HCT116 (cell line): ENCODE data around the gene TMED7.

Source experiments
- CTCF ChIP-seq, 3 experiments: fragments of 200-600 bp in 1 of 3; sonication (generic) in 1 of 3; IDR thresholded peaks in 2 of 3; conservative IDR thresholded peaks in 1 of 3; 2 replicates each; pipeline ENCODE4 v1.5.1; 2012 to 2017; ENCODE audit warnings: low read depth in 2 of 3, low read length in 2 of 3, antibody characterized with exemption in 1 of 3, borderline replicate concordance in 1 of 3, control low read depth in 1 of 3, mild to moderate bottlenecking in 1 of 3, mixed read lengths in 1 of 3, mixed run types in 1 of 3, moderate library complexity in 1 of 3; ENCODE audit not compliant: insufficient read depth in 1 of 3
- EZH2 ChIP-seq: fragments of 200-600 bp; sonication (generic); IDR thresholded peaks from 2 replicates; pipeline ENCODE4 v1.6.1; 2017; ENCODE audit warnings: antibody characterized with exemption, mixed run types
- POLR2AphosphoS5 ChIP-seq: IDR thresholded peaks from 2 replicates; pipeline ENCODE4 v1.6.1; 2011; ENCODE audit warnings: mild to moderate bottlenecking, low read depth, low read length, moderate library complexity
- RAD21 ChIP-seq: IDR thresholded peaks from 2 replicates; pipeline ENCODE4 v1.6.1; 2012; ENCODE audit warnings: low read depth, mild to moderate bottlenecking
- SIN3A ChIP-seq: IDR thresholded peaks from 2 replicates; pipeline ENCODE4 v1.6.1; 2012; ENCODE audit warnings: low read depth

GRCh38 chr5:115627295-115627865, 1.5 kb upstream of the TMED7 start:
- TF ChIP-seq RAD21 (no peak), SIN3A (no peak), CTCF (IDR thresholded peaks at IDR 0.05 in 2 of 3, conservative IDR thresholded peaks at IDR 0.05 in 1 of 3; ENCODE audit: borderline replicate concordance in 1 of 3, insufficient read depth in 1 of 3, low read depth in 2 of 3, low read length in 2 of 3) (no peak), POLR2AphosphoS5 (no peak), EZH2 (no peak)
